Nucleus accumbens (tissue), 56 donors: ENCODE data around the gene MAML1.
A peak's percentile ranks its signal among the peaks of the same experiment; 100 is the strongest.

Source experiments
- DNase-seq, 56 donors: peaks; one replicate each; lab custom pipeline; 2025; lab: John Stamatoyannopoulos, UW

Gene MAML1

GRCh38 chr5:179819296-179820126, 86.9 kb downstream of the MAML1 start:
- peak in 45 of 56 donors; percentile 32 to 90 (median 74) for DNase-seq

- peak in 5 of 56 donors; percentile 51 to 69 (median 55) for DNase-seq
These were observed 87.5 kb downstream of the MAML1 start for GRCh38 chr5:179820127-179820482.

- peak in 54 of 56 donors; percentile 56 to 93 (median 83) for DNase-seq
These were observed 88.1 kb downstream of the MAML1 start, which contains the start of gene SQSTM1 for GRCh38 chr5:179820483-179821297. SQSTM1 (plus strand) TSS chr5:179820905; CDS start chr5:179820937, 32 bp downstream.

- DNase-seq, result peak in 55 of 56 donors; percentile 35 to 93 (median 80)
These were observed 88.9 kb downstream of the MAML1 start for GRCh38 chr5:179821298-179822058.

GRCh38 chr5:179822059-179822432, 89.4 kb downstream of the MAML1 start:
- DNase-seq, result no peak

GRCh38 chr5:179822444-179822990, 89.9 kb downstream of the MAML1 start:
- no peak for DNase-seq

- no peak for DNase-seq
These were observed 91.5 kb downstream of the MAML1 start for GRCh38 chr5:179823937-179824744.

GRCh38 chr5:179824745-179825112, 92.1 kb downstream of the MAML1 start:
- DNase-seq, result no peak

GRCh38 chr5:179825655-179826182, 93.1 kb downstream of the MAML1 start:
- DNase-seq, result no peak
